Progenitor cell of endocrine pancreas (in vitro differentiated cells): ENCODE data around the gene ZNF488. TPM values are rescaled to one million over a fixed set of nuclear protein-coding genes. Genes with fewer than 3 reads are reported as not detected.

Experiments
- DNase-seq: peaks from one replicate; pipeline ENCODE4 v3.0.0; 2021; ENCODE audit warnings: low spot score; ENCODE audit not compliant: unreplicated experiment
- H3K27ac Mint-ChIP-seq: 2 replicates; pipeline ENCODE4 v1.8.0; 2021; ENCODE audit warnings: mild to moderate bottlenecking, moderate library complexity, mixed read lengths
- H3K27me3 Mint-ChIP-seq: 2 replicates; pipeline ENCODE4 v1.8.0; 2021; ENCODE audit warnings: mixed read lengths
- H3K36me3 Mint-ChIP-seq: 2 replicates; pipeline ENCODE4 v1.8.0; 2022; ENCODE audit warnings: mixed read lengths; ENCODE audit not compliant: insufficient read depth
- H3K4me1 Mint-ChIP-seq: 2 replicates; pipeline ENCODE4 v1.8.0; 2021; ENCODE audit warnings: low read depth, mixed read lengths
- H3K4me3 Mint-ChIP-seq: 2 replicates; pipeline ENCODE4 v1.8.0; 2021; ENCODE audit warnings: low read depth, mild to moderate bottlenecking, moderate library complexity, mixed read lengths
- H3K9me3 Mint-ChIP-seq: 2 replicates; pipeline ENCODE4 v1.8.0; 2021; ENCODE audit warnings: low read depth, mixed read lengths
- CTCF ChIP-seq: fragments of 200-600 bp; sonication (generic); IDR thresholded peaks from one replicate; pipeline ENCODE4 v1.5.0; 2021; ENCODE audit warnings: antibody characterized with exemption, mild to moderate bottlenecking; ENCODE audit not compliant: unreplicated experiment
- total RNA-seq: library from RNA; stranded (reverse); gene quantifications from 2 replicates; pipeline ENCODE4 v1.2.1, GENCODE V29; 2021

Gene ZNF488
- total RNA-seq, 1 donor from 2014 or later: 1.0 TPM

GRCh38 chr10:47376522-47377220 lies 7.4 kb downstream of the ZNF488 start:
- Mint-ChIP-seq H3K9me3 (no peaks in the 10 kb centered on the region), H3K27ac (no peak overlapping the region), H3K4me3 (no peak overlapping the region), H3K27me3 (peaks cover 48% of the 10 kb centered on the region), H3K36me3 (no peaks in the 10 kb centered on the region), H3K4me1 (peaks cover 21% of the 10 kb centered on the region)
- no peak for DNase-seq
- no peak for TF ChIP-seq CTCF

GRCh38 chr10:47374611-47375536 lies 9.2 kb downstream of the ZNF488 start:
- Mint-ChIP-seq H3K4me1 (peaks cover 6% of the 10 kb centered on the region), H3K4me3 (no peak overlapping the region), H3K27me3 (peaks cover 31% of the 10 kb centered on the region), H3K9me3 (no peaks in the 10 kb centered on the region), H3K36me3 (no peaks in the 10 kb centered on the region), H3K27ac (no peak overlapping the region)
- no peak for TF ChIP-seq CTCF
- no peak for DNase-seq

- peaks cover 26% of the 10 kb centered on the region for H3K27me3 Mint-ChIP-seq
- TF ChIP-seq CTCF: no peak
- no peaks in the 10 kb centered on the region for H3K9me3 Mint-ChIP-seq
Observed at GRCh38 chr10:47372726-47373125, 11.4 kb downstream of the ZNF488 start.

GRCh38 chr10:47371629-47372485 lies 12.2 kb downstream of the ZNF488 start:
- H3K36me3 Mint-ChIP-seq: no peaks in the 10 kb centered on the region
- H3K27ac Mint-ChIP-seq: no peak overlapping the region
- H3K4me1 Mint-ChIP-seq: peaks cover 1% of the 10 kb centered on the region
- peaks cover 21% of the 10 kb centered on the region for H3K27me3 Mint-ChIP-seq
- H3K9me3 Mint-ChIP-seq: no peaks in the 10 kb centered on the region
- no peak for TF ChIP-seq CTCF
- H3K4me3 Mint-ChIP-seq: no peak overlapping the region
- no peak for DNase-seq

More at GRCh38 chr10:47372726-47373125, 11.4 kb downstream of the ZNF488 start:
- Mint-ChIP-seq H3K27ac (no peak overlapping the region), H3K36me3 (no peaks in the 10 kb centered on the region), H3K4me3 (no peak overlapping the region), H3K4me1 (peaks cover 6% of the 10 kb centered on the region)
- DNase-seq: no peak

- DNase-seq: no peak
- Mint-ChIP-seq H3K9me3 (no peaks in the 10 kb centered on the region), H3K36me3 (no peaks in the 10 kb centered on the region), H3K27me3 (peaks cover 20% of the 10 kb centered on the region), H3K27ac (no peak overlapping the region), H3K4me1 (peaks cover 1% of the 10 kb centered on the region), H3K4me3 (no peak overlapping the region)
- TF ChIP-seq CTCF: no peak
Observed at GRCh38 chr10:47370878-47371277, 13.2 kb downstream of the ZNF488 start.
